WTC11 (cell line): Measurements from ENCODE around the gene PPDPF.

Experiments
- CTCF ChIP-seq: fragments of 200-600 bp; IDR thresholded peaks from 2 replicates; pipeline ENCODE4 v1.8.0; 2022; ENCODE audit warnings: antibody characterized with exemption
- FOXJ3 ChIP-seq: sonication (generic); formaldehyde crosslinking; IDR thresholded peaks from 2 replicates; pipeline ENCODE4 v1.9.0; 2021; ENCODE audit warnings: missing genetic modification reagents, mild to moderate bottlenecking, borderline replicate concordance
- MLX ChIP-seq: sonication (generic); formaldehyde crosslinking; IDR thresholded peaks from 2 replicates; pipeline ENCODE4 v1.8.1; 2023; ENCODE audit warnings: mild to moderate bottlenecking, missing genetic modification reagents, moderate library complexity
- TCF7 ChIP-seq: sonication (generic); formaldehyde crosslinking; IDR thresholded peaks from 2 replicates; pipeline ENCODE4 v1.8.0; 2022; ENCODE audit warnings: mild to moderate bottlenecking, low read depth, missing genetic modification reagents, moderate library complexity
- USF2 ChIP-seq: sonication (generic); formaldehyde crosslinking; IDR thresholded peaks from 2 replicates; pipeline ENCODE4 v1.8.1; 2023; ENCODE audit warnings: mild to moderate bottlenecking, missing genetic modification reagents, moderate library complexity
- ZNF317 ChIP-seq: sonication (generic); formaldehyde crosslinking; IDR thresholded peaks from 2 replicates; pipeline ENCODE4 v1.8.1; 2023; ENCODE audit warnings: low read depth, mild to moderate bottlenecking, moderate library complexity, missing genetic modification reagents, borderline replicate concordance

GRCh38 chr20:63547725-63548480, 27.3 kb downstream of the PPDPF start, which contains the start of gene SRMS:
- TF ChIP-seq ZNF317, result no peak
- TF ChIP-seq CTCF, result no peak
- TF ChIP-seq TCF7 (CRISPR knock-in tag), result no peak
- TF ChIP-seq MLX (CRISPR knock-in tag), result no peak
- TF ChIP-seq USF2 (CRISPR knock-in tag), result no peak
- TF ChIP-seq FOXJ3 (CRISPR knock-in tag), result no peak
